ENCODE results near the gene DHRS7C.

DNA sequence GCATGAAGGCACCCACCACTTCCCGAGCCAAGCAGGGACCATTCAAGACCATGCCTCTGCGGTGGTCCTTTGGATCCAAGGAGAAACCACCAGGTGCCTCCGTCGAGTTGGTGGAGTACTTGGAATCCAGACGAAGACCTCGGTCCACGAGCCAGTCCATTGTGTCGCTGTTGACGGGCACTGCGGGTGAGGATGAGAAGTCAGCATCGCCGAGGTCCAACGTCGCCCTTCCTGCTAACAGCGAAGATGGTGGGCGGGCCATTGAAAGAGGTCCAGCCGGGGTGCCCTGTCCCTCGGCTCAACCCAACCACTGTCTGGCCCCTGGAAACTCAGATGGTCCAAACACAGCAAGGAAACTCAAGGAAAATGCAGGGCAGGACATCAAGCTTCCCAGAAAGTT, 63.4 kb downstream of the DHRS7C start:
- TF ChIP-seq, protein P1, sequence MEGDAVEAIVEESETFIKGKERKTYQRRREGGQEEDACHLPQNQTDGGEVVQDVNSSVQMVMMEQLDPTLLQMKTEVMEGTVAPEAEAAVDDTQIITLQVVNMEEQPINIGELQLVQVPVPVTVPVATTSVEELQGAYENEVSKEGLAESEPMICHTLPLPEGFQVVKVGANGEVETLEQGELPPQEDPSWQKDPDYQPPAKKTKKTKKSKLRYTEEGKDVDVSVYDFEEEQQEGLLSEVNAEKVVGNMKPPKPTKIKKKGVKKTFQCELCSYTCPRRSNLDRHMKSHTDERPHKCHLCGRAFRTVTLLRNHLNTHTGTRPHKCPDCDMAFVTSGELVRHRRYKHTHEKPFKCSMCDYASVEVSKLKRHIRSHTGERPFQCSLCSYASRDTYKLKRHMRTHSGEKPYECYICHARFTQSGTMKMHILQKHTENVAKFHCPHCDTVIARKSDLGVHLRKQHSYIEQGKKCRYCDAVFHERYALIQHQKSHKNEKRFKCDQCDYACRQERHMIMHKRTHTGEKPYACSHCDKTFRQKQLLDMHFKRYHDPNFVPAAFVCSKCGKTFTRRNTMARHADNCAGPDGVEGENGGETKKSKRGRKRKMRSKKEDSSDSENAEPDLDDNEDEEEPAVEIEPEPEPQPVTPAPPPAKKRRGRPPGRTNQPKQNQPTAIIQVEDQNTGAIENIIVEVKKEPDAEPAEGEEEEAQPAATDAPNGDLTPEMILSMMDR (IDR thresholded peaks at IDR 0.05): no peak
- no peak for TF ChIP-seq EZH2 (IDR thresholded peaks at IDR 0.05; ENCODE audit: borderline replicate concordance, insufficient read depth, low read depth, low read length, poor library complexity, severe bottlenecking)
